ENCODE measurements around the gene OR5H6. TPM values are rescaled to one million over a fixed set of nuclear protein-coding genes. Genes with fewer than 3 reads are reported as not detected.

OR5H6 gene
- total RNA-seq, 2 donors from 2014 or later, result not detected

GRCh38 chr3:98259707-98260106 lies 4.3 kb upstream of the OR5H6 start:
- DNase-seq (ENCODE audit: low spot score), result no peak
- Histone ChIP-seq H3K9me3 (no peaks in the 10 kb centered on the region), H3K4me1 (replicated peaks) (no peaks in the 10 kb centered on the region), H3K27ac (no peak overlapping the region), H3K27me3 (replicated peaks; ENCODE audit: insufficient read depth) (no peaks in the 10 kb centered on the region), H3K36me3 (no peaks in the 10 kb centered on the region), H3K4me3 (no peak overlapping the region)
- intact Hi-C loops (cut with DNase I), result no loop called here
- WGBS, result 50% methylated on average over 2 of the region's 2 CpGs
- TF ChIP-seq CTCF (IDR thresholded peaks at IDR 0.05), result no peak
- TF ChIP-seq POLR2AphosphoS5 (IDR thresholded peaks at IDR 0.05), result no peak
- TF ChIP-seq POLR2A (IDR thresholded peaks at IDR 0.05), result no peak

GRCh38 chr3:98262046-98262445 lies 2.0 kb upstream of the OR5H6 start:
- no peak overlapping the region for H3K27ac ChIP-seq
- H3K4me1 ChIP-seq (replicated peaks), result no peaks in the 10 kb centered on the region
- no peak overlapping the region for H3K4me3 ChIP-seq
- TF ChIP-seq CTCF (IDR thresholded peaks at IDR 0.05) (no peak), POLR2AphosphoS5 (IDR thresholded peaks at IDR 0.05) (no peak)
- H3K36me3 ChIP-seq, result no peaks in the 10 kb centered on the region
- H3K9me3 ChIP-seq, result no peaks in the 10 kb centered on the region
- intact Hi-C loops (cut with DNase I), result no loop called here
- no peaks in the 10 kb centered on the region for H3K27me3 ChIP-seq (replicated peaks; ENCODE audit: insufficient read depth)
- WGBS, result 72% methylated on average over 2 of the region's 2 CpGs
- no peak for DNase-seq (ENCODE audit: low spot score)

GRCh38 chr3:98269846-98270245 lies 5.8 kb downstream of the OR5H6 start:
- no peak for DNase-seq (ENCODE audit: low spot score)
- Histone ChIP-seq H3K36me3 (no peaks in the 10 kb centered on the region), H3K27ac (no peak overlapping the region), H3K27me3 (replicated peaks; ENCODE audit: insufficient read depth) (no peaks in the 10 kb centered on the region), H3K4me3 (no peak overlapping the region), H3K4me1 (replicated peaks) (no peaks in the 10 kb centered on the region), H3K9me3 (no peaks in the 10 kb centered on the region)
- TF ChIP-seq CTCF (IDR thresholded peaks at IDR 0.05) (no peak), POLR2AphosphoS5 (IDR thresholded peaks at IDR 0.05) (no peak), POLR2A (IDR thresholded peaks at IDR 0.05) (no peak)
- intact Hi-C loops (cut with DNase I), result no loop called here
- 96% methylated on average over 3 of the region's 3 CpGs for WGBS

- no peaks in the 10 kb centered on the region for H3K4me1 ChIP-seq (replicated peaks)
- intact Hi-C loops (cut with DNase I), result no loop called here
- no peaks in the 10 kb centered on the region for H3K36me3 ChIP-seq
- no peak overlapping the region for H3K4me3 ChIP-seq
- H3K9me3 ChIP-seq, result no peaks in the 10 kb centered on the region
- H3K27me3 ChIP-seq (replicated peaks; ENCODE audit: insufficient read depth), result no peaks in the 10 kb centered on the region
- no peak for DNase-seq (ENCODE audit: low spot score)
- 69% methylated on average over 3 of the region's 3 CpGs for WGBS
- no peak for TF ChIP-seq POLR2AphosphoS5 (IDR thresholded peaks at IDR 0.05)
- no peak for TF ChIP-seq CTCF (IDR thresholded peaks at IDR 0.05)
- no peak overlapping the region for H3K27ac ChIP-seq
Measured at GRCh38 chr3:98272126-98272525, 8.1 kb downstream of the OR5H6 start.

GRCh38 chr3:98274914-98275313 lies 10.9 kb downstream of the OR5H6 start:
- H3K27ac ChIP-seq, result no peak overlapping the region
- no peak for DNase-seq (ENCODE audit: low spot score)
- H3K9me3 ChIP-seq, result no peaks in the 10 kb centered on the region
- no peaks in the 10 kb centered on the region for H3K36me3 ChIP-seq
- no peaks in the 10 kb centered on the region for H3K4me1 ChIP-seq (replicated peaks)
- no peaks in the 10 kb centered on the region for H3K27me3 ChIP-seq (replicated peaks; ENCODE audit: insufficient read depth)
- 90% methylated on average over 3 of the region's 3 CpGs for WGBS
- intact Hi-C loops (cut with DNase I), result no loop called here
- H3K4me3 ChIP-seq, result no peak overlapping the region
- TF ChIP-seq CTCF (IDR thresholded peaks at IDR 0.05) (no peak), POLR2A (IDR thresholded peaks at IDR 0.05) (no peak), POLR2AphosphoS5 (IDR thresholded peaks at IDR 0.05) (no peak)

Data from prostate gland (tissue), 2 donors.